ENCODE data around the gene C1orf53.

Gene C1orf53

DNA sequence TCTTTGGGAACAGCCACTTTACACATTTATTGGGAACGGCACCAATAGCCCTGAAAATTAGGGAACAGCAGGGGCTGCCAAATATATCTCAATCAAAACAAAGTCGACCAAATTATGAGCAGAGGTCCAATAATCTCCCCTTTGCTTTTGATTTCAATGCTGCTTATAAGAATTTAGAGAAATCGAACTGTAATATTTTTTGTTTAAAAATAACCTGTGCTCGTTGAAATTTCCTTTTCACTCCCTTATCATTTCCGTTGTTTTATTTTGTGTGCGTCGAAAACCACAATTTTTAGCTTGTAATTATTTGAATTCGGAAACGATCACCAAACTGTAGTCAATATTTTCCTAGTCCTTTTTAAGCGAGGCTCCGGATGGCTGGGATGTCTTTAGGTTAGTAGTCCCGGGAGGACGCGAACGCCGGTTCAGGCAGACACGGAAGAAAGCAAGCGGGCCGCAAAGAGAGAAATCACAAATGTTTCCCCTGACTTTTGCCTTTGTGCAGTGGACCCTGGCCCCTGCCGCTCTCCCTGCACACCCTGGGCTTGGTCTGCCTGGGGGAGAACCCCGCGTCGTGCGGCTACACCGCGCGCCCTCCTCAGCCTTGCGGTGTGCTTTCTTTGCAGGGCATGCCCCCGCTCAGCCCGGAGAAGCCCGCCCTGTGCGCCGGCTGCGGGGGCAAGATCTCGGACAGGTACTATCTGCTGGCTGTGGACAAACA, 17.1 kb downstream of the C1orf53 start:
- TF ChIP-seq EGR1 (IDR thresholded peaks at IDR 0.05) (no peak), TCF12 (IDR thresholded peaks at IDR 0.05; ENCODE audit: low read depth) (no peak), MAX (IDR thresholded peaks at IDR 0.05) (no peak), USF1 (IDR thresholded peaks at IDR 0.05) (no peak), TAF1 (IDR thresholded peaks at IDR 0.05; ENCODE audit: low read depth) (no peak), ZBTB7A (IDR thresholded peaks at IDR 0.05; ENCODE audit: low read depth) (no peak), FOXM1 (IDR thresholded peaks at IDR 0.05; ENCODE audit: borderline replicate concordance, low read depth) (no peak), RAD21 (IDR thresholded peaks at IDR 0.05; ENCODE audit: low read depth) (no peak), TEAD4 (IDR thresholded peaks at IDR 0.05) (no peak), YY1 (IDR thresholded peaks at IDR 0.05; ENCODE audit: low read depth) (no peak), CREB1 (IDR thresholded peaks at IDR 0.05; ENCODE audit: low read depth) (no peak), EP300 (IDR thresholded peaks at IDR 0.05; ENCODE audit: borderline replicate concordance) (no peak)
- TF ChIP-seq, protein P1, sequence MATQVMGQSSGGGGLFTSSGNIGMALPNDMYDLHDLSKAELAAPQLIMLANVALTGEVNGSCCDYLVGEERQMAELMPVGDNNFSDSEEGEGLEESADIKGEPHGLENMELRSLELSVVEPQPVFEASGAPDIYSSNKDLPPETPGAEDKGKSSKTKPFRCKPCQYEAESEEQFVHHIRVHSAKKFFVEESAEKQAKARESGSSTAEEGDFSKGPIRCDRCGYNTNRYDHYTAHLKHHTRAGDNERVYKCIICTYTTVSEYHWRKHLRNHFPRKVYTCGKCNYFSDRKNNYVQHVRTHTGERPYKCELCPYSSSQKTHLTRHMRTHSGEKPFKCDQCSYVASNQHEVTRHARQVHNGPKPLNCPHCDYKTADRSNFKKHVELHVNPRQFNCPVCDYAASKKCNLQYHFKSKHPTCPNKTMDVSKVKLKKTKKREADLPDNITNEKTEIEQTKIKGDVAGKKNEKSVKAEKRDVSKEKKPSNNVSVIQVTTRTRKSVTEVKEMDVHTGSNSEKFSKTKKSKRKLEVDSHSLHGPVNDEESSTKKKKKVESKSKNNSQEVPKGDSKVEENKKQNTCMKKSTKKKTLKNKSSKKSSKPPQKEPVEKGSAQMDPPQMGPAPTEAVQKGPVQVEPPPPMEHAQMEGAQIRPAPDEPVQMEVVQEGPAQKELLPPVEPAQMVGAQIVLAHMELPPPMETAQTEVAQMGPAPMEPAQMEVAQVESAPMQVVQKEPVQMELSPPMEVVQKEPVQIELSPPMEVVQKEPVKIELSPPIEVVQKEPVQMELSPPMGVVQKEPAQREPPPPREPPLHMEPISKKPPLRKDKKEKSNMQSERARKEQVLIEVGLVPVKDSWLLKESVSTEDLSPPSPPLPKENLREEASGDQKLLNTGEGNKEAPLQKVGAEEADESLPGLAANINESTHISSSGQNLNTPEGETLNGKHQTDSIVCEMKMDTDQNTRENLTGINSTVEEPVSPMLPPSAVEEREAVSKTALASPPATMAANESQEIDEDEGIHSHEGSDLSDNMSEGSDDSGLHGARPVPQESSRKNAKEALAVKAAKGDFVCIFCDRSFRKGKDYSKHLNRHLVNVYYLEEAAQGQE (IDR thresholded peaks at IDR 0.05; ENCODE audit: low read depth) = no peak

DNA sequence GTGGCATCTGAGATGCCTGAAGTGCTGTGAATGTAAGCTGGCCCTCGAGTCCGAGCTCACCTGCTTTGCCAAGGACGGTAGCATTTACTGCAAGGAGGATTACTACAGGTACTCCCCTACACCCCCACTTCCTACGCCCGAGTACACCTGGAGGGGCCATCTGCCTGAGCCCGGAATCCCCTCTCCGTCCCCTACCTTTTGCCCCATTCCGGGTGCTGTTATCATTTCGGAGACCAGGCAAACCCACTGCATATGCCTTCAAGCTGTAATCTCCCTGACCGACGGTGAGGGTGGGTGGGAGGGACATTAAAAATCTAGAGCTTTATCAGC, 17.6 kb downstream of the C1orf53 start:
- no peak for TF ChIP-seq YY1 (IDR thresholded peaks at IDR 0.05; ENCODE audit: low read depth)
- TF ChIP-seq TAF1 (IDR thresholded peaks at IDR 0.05; ENCODE audit: low read depth) = no peak
- TF ChIP-seq, protein P1 (IDR thresholded peaks at IDR 0.05; ENCODE audit: low read depth) = no peak
- TF ChIP-seq MAX (IDR thresholded peaks at IDR 0.05) = no peak
- TF ChIP-seq TCF12 (IDR thresholded peaks at IDR 0.05; ENCODE audit: low read depth) = no peak
- TF ChIP-seq CEBPB (IDR thresholded peaks at IDR 0.05) = no peak
- TF ChIP-seq EGR1 (IDR thresholded peaks at IDR 0.05) = no peak
- TF ChIP-seq USF1 (IDR thresholded peaks at IDR 0.05) = no peak
- TF ChIP-seq RAD21 (IDR thresholded peaks at IDR 0.05; ENCODE audit: low read depth) = no peak
- TF ChIP-seq EP300 (IDR thresholded peaks at IDR 0.05; ENCODE audit: borderline replicate concordance) = no peak
- no peak for TF ChIP-seq NFIC (IDR thresholded peaks at IDR 0.05)
- TF ChIP-seq ZBTB7A (IDR thresholded peaks at IDR 0.05; ENCODE audit: low read depth) = no peak
- TF ChIP-seq CREB1 (IDR thresholded peaks at IDR 0.05; ENCODE audit: low read depth) = no peak

DNA sequence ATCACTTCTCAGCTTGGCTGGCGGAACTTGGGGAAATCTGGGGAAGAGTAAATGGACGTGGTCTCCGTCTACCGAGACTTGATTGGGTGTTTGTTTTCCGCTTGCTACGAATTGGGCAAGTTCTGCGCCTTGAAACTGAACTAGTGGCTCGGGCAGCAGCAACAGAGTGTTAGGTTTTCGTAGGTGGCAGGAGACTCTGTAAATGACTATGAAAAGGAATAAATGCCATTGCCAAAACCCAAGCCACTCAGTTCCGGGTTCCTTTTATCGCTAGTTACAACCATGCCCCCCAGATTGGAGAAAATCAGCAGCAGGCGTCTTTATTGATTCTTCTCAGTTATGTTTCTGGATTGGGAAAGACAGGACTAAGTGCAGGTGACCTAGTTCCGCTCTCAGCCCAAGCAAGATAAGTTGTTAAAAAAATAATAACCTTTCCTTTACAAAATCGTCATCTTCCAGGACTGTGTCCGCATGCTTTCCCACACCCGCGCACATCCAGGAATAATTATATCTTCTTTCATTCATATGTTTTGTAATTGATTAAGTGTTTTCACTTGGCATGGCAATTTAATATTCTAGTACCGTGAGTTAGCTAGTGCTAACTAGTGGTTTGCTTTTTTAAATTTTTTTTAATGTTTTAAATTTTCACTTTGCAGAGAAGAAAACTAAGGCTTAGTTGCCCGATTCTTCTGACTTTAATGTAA, 18.1 kb downstream of the C1orf53 start:
- TF ChIP-seq NFIC (IDR thresholded peaks at IDR 0.05) (no peak), FOXM1 (IDR thresholded peaks at IDR 0.05; ENCODE audit: borderline replicate concordance, low read depth) (no peak), RAD21 (IDR thresholded peaks at IDR 0.05; ENCODE audit: low read depth) (no peak), EP300 (IDR thresholded peaks at IDR 0.05; ENCODE audit: borderline replicate concordance) (no peak), TEAD4 (IDR thresholded peaks at IDR 0.05) (no peak), CEBPB (IDR thresholded peaks at IDR 0.05) (no peak), TAF1 (IDR thresholded peaks at IDR 0.05; ENCODE audit: low read depth) (no peak), USF1 (IDR thresholded peaks at IDR 0.05) (no peak), EGR1 (IDR thresholded peaks at IDR 0.05) (no peak), TCF12 (IDR thresholded peaks at IDR 0.05; ENCODE audit: low read depth) (no peak), YY1 (IDR thresholded peaks at IDR 0.05; ENCODE audit: low read depth) (no peak), MAX (IDR thresholded peaks at IDR 0.05) (no peak), ZBTB7A (IDR thresholded peaks at IDR 0.05; ENCODE audit: low read depth) (no peak), CREB1 (IDR thresholded peaks at IDR 0.05; ENCODE audit: low read depth) (no peak)
- TF ChIP-seq, protein P1 (IDR thresholded peaks at IDR 0.05; ENCODE audit: low read depth) = no peak
